ENCODE measurements around the gene CLPTM1L. TPM values are rescaled to one million over a fixed set of nuclear protein-coding genes. Genes with fewer than 3 reads are reported as not detected.

CLPTM1L gene
- polyA plus RNA-seq, 1 experiment: 85.5 TPM

DNA sequence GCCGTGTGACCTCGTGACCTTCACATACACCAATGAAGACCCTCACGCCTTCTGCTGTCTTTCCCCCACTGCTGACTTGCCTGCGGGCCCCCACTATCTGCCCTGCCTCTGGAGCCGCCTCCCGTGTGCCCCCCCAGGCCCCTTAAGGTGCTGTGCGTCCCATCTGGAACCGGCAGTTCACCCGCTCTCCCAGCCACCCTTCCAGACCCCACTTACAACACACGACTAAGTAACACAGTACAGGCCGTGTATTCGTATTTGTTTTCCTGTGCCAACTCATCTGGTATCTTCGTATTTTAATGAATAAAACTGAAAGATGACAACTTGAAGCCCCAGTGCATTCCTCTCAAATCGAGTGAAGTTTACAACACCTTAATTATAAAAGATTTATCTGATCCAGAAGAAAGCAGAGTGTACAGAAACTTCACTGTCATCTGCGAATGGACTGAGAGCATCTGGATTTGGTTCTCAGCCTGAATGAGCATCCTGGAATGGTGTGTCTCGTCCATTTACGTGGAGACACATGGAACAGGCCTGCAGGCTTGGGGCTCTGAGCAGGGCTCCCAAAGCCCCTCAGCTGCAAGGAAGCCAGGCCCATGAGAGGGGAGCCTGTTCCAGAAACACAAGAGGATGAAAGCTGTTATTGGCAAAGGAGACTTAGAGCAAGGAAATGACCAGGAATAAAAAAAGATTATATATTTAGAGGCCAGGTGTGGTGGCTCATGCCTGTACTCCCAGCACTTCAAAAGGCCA, 28.1 kb downstream of the CLPTM1L start:
- DNase-seq (ENCODE audit: low read depth, low spot score): no peak
- CTCF ChIA-PET: interaction anchor here (1.2 kb wide), 1 partner anchor 328 kb away, joined by 5 read pairs; no protein-coding TSS in a partner anchor
- no peak overlapping the region for H3K27ac ChIP-seq (ENCODE audit: low read depth, low read length)
- no peak overlapping the region for H3K4me3 ChIP-seq (ENCODE audit: low read depth, low read length)
- TF ChIP-seq, protein P1, sequence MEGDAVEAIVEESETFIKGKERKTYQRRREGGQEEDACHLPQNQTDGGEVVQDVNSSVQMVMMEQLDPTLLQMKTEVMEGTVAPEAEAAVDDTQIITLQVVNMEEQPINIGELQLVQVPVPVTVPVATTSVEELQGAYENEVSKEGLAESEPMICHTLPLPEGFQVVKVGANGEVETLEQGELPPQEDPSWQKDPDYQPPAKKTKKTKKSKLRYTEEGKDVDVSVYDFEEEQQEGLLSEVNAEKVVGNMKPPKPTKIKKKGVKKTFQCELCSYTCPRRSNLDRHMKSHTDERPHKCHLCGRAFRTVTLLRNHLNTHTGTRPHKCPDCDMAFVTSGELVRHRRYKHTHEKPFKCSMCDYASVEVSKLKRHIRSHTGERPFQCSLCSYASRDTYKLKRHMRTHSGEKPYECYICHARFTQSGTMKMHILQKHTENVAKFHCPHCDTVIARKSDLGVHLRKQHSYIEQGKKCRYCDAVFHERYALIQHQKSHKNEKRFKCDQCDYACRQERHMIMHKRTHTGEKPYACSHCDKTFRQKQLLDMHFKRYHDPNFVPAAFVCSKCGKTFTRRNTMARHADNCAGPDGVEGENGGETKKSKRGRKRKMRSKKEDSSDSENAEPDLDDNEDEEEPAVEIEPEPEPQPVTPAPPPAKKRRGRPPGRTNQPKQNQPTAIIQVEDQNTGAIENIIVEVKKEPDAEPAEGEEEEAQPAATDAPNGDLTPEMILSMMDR (IDR thresholded peaks at IDR 0.05; ENCODE audit: low read depth, low read length): no peak
- POLR2A ChIA-PET: no interaction called here
- H3K27me3 ChIP-seq (ENCODE audit: control insufficient read depth, insufficient read depth, low read length): no peaks in the 10 kb centered on the region
- H3K9me3 ChIP-seq (ENCODE audit: control insufficient read depth, insufficient read depth, low read length): no peaks in the 10 kb centered on the region; the same call in 1 of the 2 replicates

DNA sequence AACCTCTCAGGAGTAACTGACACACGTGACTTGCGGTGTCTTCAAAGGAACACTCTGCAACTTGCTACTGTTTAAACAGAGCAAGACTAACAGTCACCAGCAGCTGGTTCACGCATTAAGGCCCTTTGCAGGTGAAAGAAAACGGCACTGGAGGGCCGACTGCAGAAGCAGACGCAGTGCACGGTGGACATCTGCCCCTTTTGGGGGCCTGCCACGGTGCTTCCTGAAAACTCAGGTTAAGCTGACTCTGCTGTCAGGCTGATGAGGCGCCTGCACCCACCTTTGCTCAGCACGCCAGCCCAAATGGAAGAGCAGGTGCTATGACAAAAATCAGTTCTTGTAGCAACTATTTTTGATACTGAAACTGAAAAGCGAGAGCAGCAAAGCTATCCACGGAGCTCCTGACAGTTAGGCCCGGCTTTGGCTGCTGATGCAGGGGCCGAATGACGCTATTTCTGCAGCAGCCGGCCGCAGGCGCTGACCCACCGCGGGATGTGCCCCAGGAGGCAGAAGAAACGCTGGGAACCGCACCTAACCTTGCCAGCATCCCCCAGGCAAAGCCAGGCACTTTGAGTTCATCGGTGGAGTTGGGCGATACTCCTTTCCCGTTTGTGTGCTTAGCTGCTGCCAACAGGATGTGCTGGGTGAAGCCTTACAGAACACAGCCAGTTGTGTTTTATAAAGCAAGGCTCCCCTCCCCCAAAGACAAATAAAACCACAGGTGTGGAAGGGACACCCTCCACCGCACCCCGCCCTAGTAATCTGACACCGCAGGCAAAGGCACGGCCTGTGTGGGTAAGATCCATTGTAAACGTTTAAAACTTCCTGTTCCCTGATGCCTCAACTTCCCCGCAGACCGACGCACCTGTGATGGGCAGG, 29.0 kb downstream of the CLPTM1L start:
- Histone ChIP-seq H3K4me3 (ENCODE audit: low read depth, low read length) (no peak overlapping the region), H3K27me3 (ENCODE audit: control insufficient read depth, insufficient read depth, low read length) (no peaks in the 10 kb centered on the region), H3K27ac (ENCODE audit: low read depth, low read length) (no peak overlapping the region), H3K9me3 (ENCODE audit: control insufficient read depth, insufficient read depth, low read length) (peaks cover 6% of the 10 kb centered on the region)
- CTCF ChIA-PET: no interaction called here
- TF ChIP-seq, protein P1 (IDR thresholded peaks at IDR 0.05; ENCODE audit: low read depth, low read length): no peak
- POLR2A ChIA-PET: no interaction called here
- DNase-seq (ENCODE audit: low read depth, low spot score): no peak

GRCh38 chr5:1315018-1315708, 29.7 kb downstream of the CLPTM1L start:
- TF ChIP-seq, protein P1 (IDR thresholded peaks at IDR 0.05; ENCODE audit: low read depth, low read length): no peak
- no peak for DNase-seq (ENCODE audit: low read depth, low spot score)
- Histone ChIP-seq H3K4me3 (ENCODE audit: low read depth, low read length) (no peak overlapping the region), H3K27ac (ENCODE audit: low read depth, low read length) (no peak overlapping the region), H3K9me3 (ENCODE audit: control insufficient read depth, insufficient read depth, low read length) (peaks cover 11% of the 10 kb centered on the region), H3K27me3 (ENCODE audit: control insufficient read depth, insufficient read depth, low read length) (peaks cover 2% of the 10 kb centered on the region)
- POLR2A ChIA-PET: no interaction called here
- CTCF ChIA-PET: no interaction called here

DNA sequence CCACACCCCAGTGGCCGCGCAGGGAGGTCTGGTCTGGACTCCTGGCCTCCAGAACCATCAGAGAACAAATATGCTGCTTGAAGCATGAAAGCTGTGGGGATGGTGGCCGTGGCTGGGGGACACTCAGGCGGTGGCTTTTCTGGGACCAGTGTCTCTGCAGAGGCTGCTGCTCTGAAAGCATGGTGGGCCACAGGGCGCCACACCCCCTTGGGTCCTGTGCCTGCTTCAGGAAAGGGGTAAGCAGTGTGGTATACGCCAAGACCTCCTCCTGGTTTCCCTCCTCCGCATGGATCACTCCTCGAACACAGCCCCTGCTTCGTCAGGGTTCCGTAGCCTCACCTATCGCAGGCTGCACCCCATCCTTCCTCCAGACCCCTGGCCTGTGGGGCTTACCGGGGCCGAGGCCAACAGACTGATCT, 30.3 kb downstream of the CLPTM1L start:
- CTCF ChIA-PET: no interaction called here
- TF ChIP-seq, protein P1 (IDR thresholded peaks at IDR 0.05; ENCODE audit: low read depth, low read length): no peak
- DNase-seq (ENCODE audit: low read depth, low spot score): no peak
- peaks cover 2% of the 10 kb centered on the region for H3K27me3 ChIP-seq (ENCODE audit: control insufficient read depth, insufficient read depth, low read length)
- peaks cover 13% of the 10 kb centered on the region for H3K9me3 ChIP-seq (ENCODE audit: control insufficient read depth, insufficient read depth, low read length)
- POLR2A ChIA-PET: no interaction called here
- no peak overlapping the region for H3K27ac ChIP-seq (ENCODE audit: low read depth, low read length)
- H3K4me3 ChIP-seq (ENCODE audit: low read depth, low read length): no peak overlapping the region

All from AG04450 (cell line).